Skeletal muscle tissue (tissue), 4 donors: ENCODE measurements around the gene SEC61A2. TPM values are rescaled to one million over a fixed set of nuclear protein-coding genes. Genes with fewer than 3 reads are reported as not detected.

Source experiments
- H3K27ac ChIP-seq: one replicate; pipeline ENCODE4 v1.7.0; 2013; ENCODE audit warnings: mild to moderate bottlenecking, low read depth, low read length, inconsistent platforms
- H3K27me3 ChIP-seq, 3 donors: one replicate each; pipeline ENCODE4 v1.7.0; 2013; ENCODE audit warnings: low read length in 3 of 3; ENCODE audit not compliant: control insufficient read depth in 3 of 3, insufficient read depth in 3 of 3
- H3K36me3 ChIP-seq, 3 donors: one replicate each; pipeline ENCODE4 v1.7.0; 2013; ENCODE audit warnings: low read length in 3 of 3; ENCODE audit not compliant: control insufficient read depth in 3 of 3, insufficient read depth in 3 of 3
- H3K4me1 ChIP-seq, 3 donors: one replicate each; pipeline ENCODE4 v1.7.0; 2013; ENCODE audit warnings: low read length in 3 of 3, mild to moderate bottlenecking in 3 of 3; ENCODE audit not compliant: control insufficient read depth in 3 of 3, insufficient read depth in 3 of 3
- H3K4me3 ChIP-seq, 3 donors: one replicate each; pipeline ENCODE4 v1.7.0; 2013; ENCODE audit warnings: low read length in 3 of 3
- H3K9ac ChIP-seq, 3 donors: one replicate each; pipeline ENCODE4 v1.7.0; 2013; ENCODE audit warnings: low read length in 3 of 3, mild to moderate bottlenecking in 3 of 3, moderate library complexity in 2 of 3, low read depth in 1 of 3
- H3K9me3 ChIP-seq, 3 donors: one replicate each; pipeline ENCODE4 v1.7.0; 2013; ENCODE audit warnings: low read length in 3 of 3; ENCODE audit not compliant: control insufficient read depth in 3 of 3
- total RNA-seq: library from RNA; depleted of rRNA; stranded (reverse); fragments of >200 nt; gene quantifications from one replicate; pipeline ENCODE4 v1.2.3, GENCODE V29; 2014
- donor health status: Osteomylitis.

The SEC61A2 gene
- total RNA-seq, 1 donor from 2014 or later: 4.2 TPM

DNA sequence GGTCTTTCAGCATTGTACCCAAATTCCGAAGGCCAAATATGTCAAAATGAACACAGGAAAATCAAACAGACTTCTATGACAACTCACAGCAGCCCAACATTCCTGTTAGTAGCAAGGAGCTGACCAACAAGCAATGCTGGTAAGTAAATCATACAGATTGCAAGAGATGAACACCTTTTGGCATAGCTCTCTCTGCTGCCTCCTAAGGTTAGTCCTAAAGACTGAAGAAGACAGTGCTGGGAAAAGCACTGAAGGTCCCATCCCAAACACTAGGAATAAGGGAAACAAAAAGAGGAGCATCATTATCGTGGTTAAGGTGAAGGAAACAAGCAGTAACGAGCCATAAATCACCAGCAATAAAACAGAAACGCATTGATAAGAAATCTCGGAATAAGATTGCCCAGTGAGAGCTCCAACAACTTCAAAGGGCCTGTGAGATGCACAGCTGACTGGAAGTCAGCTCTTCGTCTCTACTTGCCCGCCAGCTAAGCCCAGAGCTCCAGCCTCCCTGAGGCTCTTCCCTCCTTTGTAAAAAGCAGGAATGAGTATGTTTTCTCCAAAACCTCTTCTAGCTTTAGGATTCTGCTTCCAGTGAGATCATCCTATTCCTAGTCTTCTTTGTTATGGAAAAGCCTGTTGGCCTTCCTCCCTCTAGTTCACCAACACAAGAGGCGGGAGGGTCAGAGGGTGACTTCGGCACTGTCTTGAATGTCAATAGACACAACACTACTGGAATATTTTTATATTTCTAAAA lies 50.9 kb downstream of the SEC61A2 start:
- Histone ChIP-seq H3K4me3 (no peak overlapping the region), H3K27me3 (no peaks in the 10 kb centered on the region), H3K27ac (no peak overlapping the region), H3K4me1 (no peaks in the 10 kb centered on the region), H3K36me3 (peaks cover 19 to 29% (median 27%) of the 10 kb centered on the region in 3 donors), H3K9ac (no peak overlapping the region), H3K9me3 (no peaks in the 10 kb centered on the region)

DNA sequence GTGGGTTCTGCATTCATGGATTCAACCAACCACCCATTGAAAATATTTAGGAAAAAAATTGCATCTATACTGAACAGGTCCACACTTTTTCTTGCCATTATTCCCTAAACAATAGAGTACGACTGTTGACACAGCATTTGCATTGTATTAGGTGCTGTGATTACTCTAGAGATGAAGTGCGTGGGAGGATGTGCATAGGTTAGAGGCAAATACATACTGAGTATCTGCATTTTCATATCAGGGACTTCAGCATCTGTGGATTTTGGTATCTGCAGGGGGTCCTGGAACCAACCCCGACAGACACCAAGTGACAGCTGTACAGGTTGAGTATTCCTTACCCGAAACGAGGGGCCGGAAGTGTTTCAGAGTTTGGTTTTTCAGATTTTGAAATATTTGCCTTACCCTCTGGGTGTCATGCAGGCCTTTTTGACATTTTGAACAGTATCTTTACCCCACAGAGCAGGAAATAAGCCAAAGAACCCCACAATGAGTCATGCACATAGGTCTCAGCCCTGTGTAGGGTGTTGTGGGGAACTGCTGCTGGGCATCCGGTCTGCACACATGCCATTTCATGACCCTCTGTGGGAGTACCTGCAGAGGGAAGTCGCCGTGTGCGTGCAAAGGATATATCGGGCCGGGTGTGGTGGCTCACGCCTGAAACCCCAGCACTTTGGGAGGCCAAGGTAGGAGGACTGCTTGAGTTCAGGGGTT lies 51.7 kb downstream of the SEC61A2 start:
- Histone ChIP-seq H3K27ac (no peak overlapping the region), H3K27me3 (no peaks in the 10 kb centered on the region), H3K4me3 (no peak overlapping the region), H3K9ac (no peak overlapping the region), H3K9me3 (no peaks in the 10 kb centered on the region), H3K4me1 (no peaks in the 10 kb centered on the region), H3K36me3 (peaks cover 23 to 37% (median 32%) of the 10 kb centered on the region in 3 donors)

DNA sequence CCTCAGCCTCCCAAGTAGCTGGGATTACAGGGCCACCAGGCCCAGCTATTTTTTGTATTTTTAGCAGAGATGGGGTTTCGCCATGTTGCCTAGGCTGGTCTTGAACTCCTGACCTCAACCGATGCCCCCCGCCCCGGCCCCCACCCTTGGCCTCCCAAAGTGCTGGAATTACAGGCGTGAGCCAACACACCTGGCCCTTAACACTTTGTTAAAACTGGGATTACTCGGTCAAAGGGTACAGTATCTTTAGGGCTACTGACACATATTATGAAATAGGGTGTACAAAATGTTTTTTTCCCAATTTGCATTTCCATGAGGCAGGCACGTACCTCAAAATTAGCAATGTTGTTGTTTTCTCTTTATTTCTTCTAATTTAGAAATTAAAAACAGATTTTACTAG lies 54.7 kb downstream of the SEC61A2 start:
- H3K9ac ChIP-seq: no peak overlapping the region
- H3K9me3 ChIP-seq: no peaks in the 10 kb centered on the region
- peaks cover 14 to 26% (median 24%) of the 10 kb centered on the region in 3 donors for H3K36me3 ChIP-seq

DNA sequence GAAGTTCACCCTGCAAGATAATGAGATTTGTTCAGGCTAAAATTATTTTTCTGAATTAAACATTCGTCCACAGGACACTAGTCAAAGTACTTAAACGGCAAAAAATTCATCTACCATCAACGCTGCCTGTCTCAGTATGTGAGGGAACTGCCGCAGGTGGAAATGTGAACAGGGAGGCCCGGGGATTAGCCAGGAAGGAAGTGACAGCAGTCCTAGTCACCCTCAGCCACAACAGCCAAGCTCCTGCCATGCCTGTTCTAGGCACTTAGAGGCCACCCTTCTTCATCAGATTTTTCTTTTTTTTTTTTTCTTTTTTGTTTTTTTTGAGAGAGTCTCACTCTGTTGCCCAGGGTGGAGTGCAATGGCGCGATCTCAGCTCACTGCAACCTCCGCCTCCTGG lies 56.8 kb downstream of the SEC61A2 start:
- Histone ChIP-seq H3K4me1 (peaks cover 0 to under 1% (median 0%) of the 10 kb centered on the region in 3 donors), H3K9ac (no peak overlapping the region), H3K36me3 (peaks cover 9 to 21% (median 18%) of the 10 kb centered on the region in 3 donors), H3K27ac (no peak overlapping the region), H3K4me3 (no peak overlapping the region), H3K27me3 (no peaks in the 10 kb centered on the region), H3K9me3 (no peaks in the 10 kb centered on the region)

More for the DNA sequence above, 54.7 kb downstream of the SEC61A2 start:
- H3K4me3 ChIP-seq: no peak overlapping the region
- H3K27ac ChIP-seq: no peak overlapping the region
- no peaks in the 10 kb centered on the region for H3K4me1 ChIP-seq
- H3K27me3 ChIP-seq: no peaks in the 10 kb centered on the region

DNA sequence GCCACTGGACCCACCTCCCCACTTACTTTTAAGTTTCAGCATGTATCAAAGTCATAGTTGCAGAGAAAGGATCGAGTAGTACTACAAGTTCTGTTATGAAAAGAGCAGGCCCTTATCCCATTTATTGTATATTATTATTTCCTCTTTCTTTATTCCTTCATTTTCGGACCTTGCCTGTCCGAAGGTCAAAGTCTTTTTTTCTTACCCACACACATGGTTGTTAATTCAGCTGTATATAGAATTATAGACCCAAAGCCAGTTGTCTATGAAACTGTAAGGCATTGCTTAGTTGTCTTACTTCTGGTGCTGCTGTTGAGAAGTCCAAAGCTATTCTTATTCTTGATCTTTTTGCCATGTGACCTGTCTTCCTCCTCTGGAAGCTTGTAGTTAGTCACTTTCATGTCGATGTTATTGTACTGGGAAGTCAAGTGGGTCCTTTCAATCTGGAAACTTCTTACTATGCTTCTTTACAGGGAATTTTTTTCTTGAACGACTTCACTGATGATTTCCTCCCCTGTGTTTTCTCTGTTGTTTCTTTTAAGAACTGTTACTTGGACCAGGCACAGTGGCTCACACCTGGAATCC lies 57.9 kb downstream of the SEC61A2 start:
- Histone ChIP-seq H3K9me3 (no peaks in the 10 kb centered on the region), H3K36me3 (peaks cover 9 to 21% (median 18%) of the 10 kb centered on the region in 3 donors), H3K9ac (no peak overlapping the region), H3K27me3 (no peaks in the 10 kb centered on the region), H3K27ac (no peak overlapping the region), H3K4me3 (no peak overlapping the region), H3K4me1 (peaks cover 0 to 2% (median 0%) of the 10 kb centered on the region in 3 donors)

DNA sequence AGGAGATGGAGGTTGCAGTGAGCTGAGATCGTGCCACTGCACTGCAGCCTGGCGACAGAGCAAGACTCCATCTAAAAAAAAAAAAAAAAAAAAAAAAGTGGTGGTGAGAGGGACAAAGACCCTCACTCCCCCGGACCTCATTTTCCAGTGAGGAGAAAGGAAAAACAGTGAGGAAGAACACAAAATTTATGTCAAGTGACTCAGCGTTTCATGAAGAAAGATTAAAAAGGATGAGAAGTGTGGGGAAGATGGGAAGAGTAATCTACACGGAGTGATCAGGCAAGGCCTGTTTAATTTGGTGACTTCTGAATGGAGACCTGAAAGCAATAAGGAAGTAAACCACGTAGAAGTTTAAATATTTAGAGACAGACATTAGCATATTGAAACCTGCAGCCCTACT lies 59.2 kb downstream of the SEC61A2 start:
- Histone ChIP-seq H3K36me3 (peaks cover 9 to 21% (median 16%) of the 10 kb centered on the region in 3 donors), H3K9me3 (no peaks in the 10 kb centered on the region), H3K27me3 (no peaks in the 10 kb centered on the region), H3K4me1 (peaks cover 0 to 2% (median 0%) of the 10 kb centered on the region in 3 donors), H3K9ac (no peak overlapping the region), H3K4me3 (no peak overlapping the region), H3K27ac (no peak overlapping the region)

DNA sequence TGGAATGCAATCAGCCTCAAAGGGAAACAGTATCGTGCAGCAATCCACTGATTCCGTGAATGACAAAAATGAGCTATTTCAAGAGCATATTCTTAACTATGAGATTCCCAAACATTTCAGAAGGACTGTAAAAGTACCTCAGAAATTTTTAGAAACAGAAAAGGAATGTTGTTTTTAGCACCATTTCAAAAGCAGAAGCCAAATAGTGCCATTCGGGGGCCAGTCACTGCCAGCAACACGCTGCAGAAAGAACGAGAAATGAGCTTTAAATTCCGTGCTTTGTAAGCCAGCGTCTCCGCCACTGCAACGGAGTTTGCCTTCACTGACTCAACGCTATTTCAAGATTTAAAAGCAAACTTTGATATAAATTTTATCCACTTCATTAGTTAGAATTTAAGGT lies 59.9 kb downstream of the SEC61A2 start:
- no peaks in the 10 kb centered on the region for H3K9me3 ChIP-seq
- H3K9ac ChIP-seq: no peak overlapping the region
- peaks cover 5 to 6% (median 5%) of the 10 kb centered on the region in 3 donors for H3K4me1 ChIP-seq
- peaks cover 9 to 21% (median 16%) of the 10 kb centered on the region in 3 donors for H3K36me3 ChIP-seq
- H3K4me3 ChIP-seq: no peak overlapping the region
- H3K27me3 ChIP-seq: no peaks in the 10 kb centered on the region
- H3K27ac ChIP-seq: no peak overlapping the region

DNA sequence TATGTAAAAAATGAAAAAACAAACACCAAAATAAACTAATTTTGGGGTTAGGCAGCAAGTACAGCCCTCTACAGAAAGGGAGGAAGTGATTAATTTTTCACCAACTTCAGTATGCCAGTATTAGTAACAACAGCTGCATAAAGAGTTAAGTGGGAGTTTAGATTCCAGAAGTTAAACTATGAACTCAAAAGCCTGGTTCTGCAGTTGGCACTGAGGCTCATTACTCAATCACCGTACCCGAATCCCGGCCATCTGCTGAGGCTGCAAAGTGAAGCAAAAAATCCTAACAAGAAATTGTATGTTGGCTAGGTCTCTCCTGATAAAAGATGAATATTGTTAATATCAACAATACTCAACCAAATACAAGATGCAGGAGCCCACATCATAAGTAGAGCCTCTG lies 62.2 kb downstream of the SEC61A2 start:
- H3K4me3 ChIP-seq: no peak overlapping the region
- H3K27ac ChIP-seq: no peak overlapping the region
- no peaks in the 10 kb centered on the region for H3K27me3 ChIP-seq
- no peaks in the 10 kb centered on the region for H3K9me3 ChIP-seq
- H3K9ac ChIP-seq: no peak overlapping the region
- H3K36me3 ChIP-seq: peaks cover 3 to 7% (median 3%) of the 10 kb centered on the region in 3 donors
- peaks cover 8 to 21% (median 11%) of the 10 kb centered on the region in 3 donors for H3K4me1 ChIP-seq

DNA sequence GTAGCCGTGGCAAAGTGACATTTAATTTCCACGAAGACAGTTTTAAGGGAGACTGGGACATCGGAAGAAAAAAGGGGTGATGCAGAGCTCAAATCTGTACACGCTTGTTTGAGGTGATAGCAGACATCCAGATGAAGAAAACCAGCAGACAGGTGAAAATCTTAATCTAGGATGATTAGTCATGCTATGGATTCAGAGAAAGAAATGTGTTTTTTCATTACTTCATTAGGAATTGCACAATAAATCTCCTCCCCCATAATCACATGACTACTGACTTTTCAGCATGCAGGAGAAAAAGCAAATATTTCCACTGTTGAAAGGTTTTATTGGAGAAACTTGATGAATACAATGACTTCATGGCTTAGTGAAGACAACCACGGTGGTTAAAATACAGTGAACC lies 63.7 kb downstream of the SEC61A2 start:
- Histone ChIP-seq H3K9ac (no peak overlapping the region), H3K27ac (no peak overlapping the region), H3K4me3 (no peak overlapping the region), H3K4me1 (peaks cover 10 to 24% (median 20%) of the 10 kb centered on the region in 3 donors), H3K27me3 (no peaks in the 10 kb centered on the region), H3K36me3 (peaks cover 0 to 3% (median 0%) of the 10 kb centered on the region in 3 donors), H3K9me3 (no peaks in the 10 kb centered on the region)
